NB4 (cell line): ENCODE measurements around the gene FAM50B.

ENCODE experiments used
- DNase-seq: peaks from one replicate; pipeline ENCODE4 v3.0.0; 2010; ENCODE audit warnings: low read depth
- H3K4me3 ChIP-seq: one replicate; pipeline ENCODE4 v1.5.1; 2011; ENCODE audit warnings: mild to moderate bottlenecking, low read depth, low read length, moderate library complexity
- CTCF ChIP-seq: IDR thresholded peaks from one replicate; pipeline ENCODE4 v1.5.1; 2012; ENCODE audit warnings: low read depth, low read length
- MAX ChIP-seq: IDR thresholded peaks from 2 replicates; pipeline ENCODE4 v1.6.1; 2011; ENCODE audit warnings: low read depth, low read length
- MYC ChIP-seq: IDR thresholded peaks from 2 replicates; pipeline ENCODE4 v1.6.1; 2011; ENCODE audit warnings: low read depth, low read length
- POLR2A ChIP-seq: IDR thresholded peaks from 2 replicates; pipeline ENCODE4 v1.6.1; 2011; ENCODE audit warnings: mild to moderate bottlenecking; ENCODE audit not compliant: insufficient read length; ENCODE audit errors: extremely low read depth

Gene FAM50B

GRCh38 chr6:3899970-3900439 lies 50.8 kb downstream of the FAM50B start:
- no peak overlapping the region for H3K4me3 ChIP-seq
- TF ChIP-seq POLR2A (no peak), MYC (no peak), MAX (no peak), CTCF (no peak)
- no peak for DNase-seq
